HG03432 (cell line): ENCODE data around the gene SRSF1.

ENCODE experiments used
- ATAC-seq: cut with Tn5 transposase; IDR thresholded peaks from one replicate; pipeline ENCODE4 v1.9.1; 2021; ENCODE audit warnings: mild to moderate bottlenecking, moderate library complexity; ENCODE audit not compliant: unreplicated experiment

The SRSF1 gene

DNA sequence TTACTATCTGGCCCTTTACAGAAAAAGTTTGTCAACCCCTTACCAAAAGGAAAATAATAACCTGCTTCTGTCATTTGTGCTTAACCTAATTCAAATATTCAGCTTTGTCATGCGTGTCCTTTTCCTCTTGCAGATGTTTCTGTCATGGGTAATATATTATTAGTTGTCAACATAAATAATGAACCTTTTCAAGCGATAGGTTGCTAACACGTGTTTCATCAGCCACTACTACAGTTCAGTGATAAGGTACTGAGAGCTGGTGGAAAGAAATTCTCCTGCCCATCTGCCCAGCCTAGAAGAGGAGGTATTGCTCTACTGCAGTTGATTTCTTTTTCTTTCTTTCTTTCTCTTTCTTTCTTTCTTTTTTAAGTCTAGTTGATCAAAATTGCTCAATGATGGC, 12.0 kb upstream of the SRSF1 start:
- no peak for ATAC-seq

DNA sequence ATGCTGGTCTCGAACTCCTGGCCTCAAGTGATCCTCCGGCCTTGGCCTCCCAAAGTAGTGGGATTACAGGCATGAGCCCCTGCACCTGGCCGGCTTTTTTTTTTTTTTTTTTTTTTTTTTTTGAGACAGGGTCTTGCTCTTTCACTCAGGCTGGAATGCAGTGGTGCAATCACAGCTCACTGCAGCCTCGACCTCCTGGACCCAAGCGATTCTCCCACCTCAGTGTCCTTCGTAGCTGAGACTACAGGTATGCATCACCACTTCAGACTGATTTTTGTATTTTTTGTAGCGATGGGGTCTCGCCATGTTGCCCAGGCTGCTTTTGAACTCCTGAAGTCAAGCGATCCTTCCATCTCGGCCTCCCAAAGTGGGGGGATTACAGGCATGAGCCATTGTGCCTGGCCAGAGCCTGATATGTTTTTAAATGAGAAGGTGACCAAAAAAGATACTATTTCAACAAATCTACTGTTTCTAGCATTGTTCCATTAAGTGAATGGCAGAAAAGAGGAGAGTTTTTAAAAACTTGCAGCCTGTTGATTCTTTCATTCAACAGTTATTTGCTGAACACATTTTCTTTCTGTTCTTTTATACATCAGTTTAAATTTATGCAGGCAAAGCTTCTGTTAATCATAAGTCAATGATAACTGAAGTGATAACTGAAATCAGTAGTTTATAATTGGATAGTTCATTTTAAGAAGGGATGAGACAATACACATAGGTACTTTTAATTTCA, 3.2 kb upstream of the SRSF1 start:
- ATAC-seq: no peak

DNA sequence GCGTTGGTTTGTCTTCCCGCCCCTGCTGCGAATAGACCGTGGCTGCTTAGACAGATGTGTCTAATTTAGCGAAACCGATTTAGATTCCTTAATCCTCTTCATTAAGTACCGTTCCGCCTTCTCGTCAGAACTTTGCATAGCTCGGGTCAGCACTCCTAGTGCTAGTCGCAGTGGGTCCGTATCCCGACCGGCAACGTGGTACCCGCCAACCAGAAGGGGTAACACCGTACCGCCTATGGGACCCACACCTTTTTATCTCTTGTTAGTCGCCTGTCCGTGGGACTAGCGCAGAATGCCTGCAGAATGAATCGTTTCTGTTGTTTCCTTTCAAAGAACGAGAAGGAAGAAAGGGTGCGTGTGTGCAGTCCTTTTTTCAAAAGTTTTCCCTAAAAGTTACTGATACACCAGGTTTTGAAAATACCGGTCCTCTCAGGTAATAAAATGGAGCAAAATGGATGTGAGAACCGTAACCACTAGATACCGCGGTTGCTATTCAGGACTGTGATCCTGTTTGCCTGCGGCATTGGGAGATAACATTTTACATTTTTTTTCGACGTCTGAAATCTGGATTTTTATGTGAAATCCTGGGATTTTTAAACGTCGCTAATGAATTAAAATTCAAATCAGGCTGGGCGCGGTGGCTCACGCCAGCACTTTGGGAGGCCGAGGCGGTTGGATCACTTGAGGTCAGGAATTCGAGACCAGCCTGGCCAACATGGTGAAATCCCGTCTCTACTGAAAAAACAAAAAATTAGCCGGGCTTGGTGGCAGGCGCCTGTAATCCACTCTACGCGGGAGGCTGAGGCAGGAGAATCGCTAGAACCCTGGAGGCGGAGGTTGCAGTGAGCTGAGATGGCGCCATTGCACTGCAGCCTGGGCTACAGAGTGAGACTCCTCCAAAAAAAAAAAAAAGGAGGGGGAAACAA, 998 bp upstream of the SRSF1 start:
- ATAC-seq: peak; percentile 30

DNA sequence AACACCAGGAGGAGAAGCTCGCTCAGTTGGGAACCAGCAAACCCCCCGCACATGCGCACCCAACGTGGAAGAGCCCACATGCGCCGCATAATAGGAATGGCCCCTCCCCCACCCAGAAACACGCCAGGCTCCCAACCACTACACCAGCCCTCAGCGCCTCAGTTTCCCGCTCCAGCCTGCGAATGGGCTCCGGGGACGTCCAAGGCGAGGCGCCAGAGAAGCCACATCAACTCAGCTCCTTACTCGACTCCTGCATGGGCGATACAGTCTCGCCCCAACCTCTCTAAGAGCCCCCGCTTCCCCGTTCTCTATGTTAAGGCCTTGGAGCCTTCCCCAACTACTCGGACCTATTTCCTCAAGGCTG, 504 bp downstream of the SRSF1 start:
- peak; percentile 4 for ATAC-seq

DNA sequence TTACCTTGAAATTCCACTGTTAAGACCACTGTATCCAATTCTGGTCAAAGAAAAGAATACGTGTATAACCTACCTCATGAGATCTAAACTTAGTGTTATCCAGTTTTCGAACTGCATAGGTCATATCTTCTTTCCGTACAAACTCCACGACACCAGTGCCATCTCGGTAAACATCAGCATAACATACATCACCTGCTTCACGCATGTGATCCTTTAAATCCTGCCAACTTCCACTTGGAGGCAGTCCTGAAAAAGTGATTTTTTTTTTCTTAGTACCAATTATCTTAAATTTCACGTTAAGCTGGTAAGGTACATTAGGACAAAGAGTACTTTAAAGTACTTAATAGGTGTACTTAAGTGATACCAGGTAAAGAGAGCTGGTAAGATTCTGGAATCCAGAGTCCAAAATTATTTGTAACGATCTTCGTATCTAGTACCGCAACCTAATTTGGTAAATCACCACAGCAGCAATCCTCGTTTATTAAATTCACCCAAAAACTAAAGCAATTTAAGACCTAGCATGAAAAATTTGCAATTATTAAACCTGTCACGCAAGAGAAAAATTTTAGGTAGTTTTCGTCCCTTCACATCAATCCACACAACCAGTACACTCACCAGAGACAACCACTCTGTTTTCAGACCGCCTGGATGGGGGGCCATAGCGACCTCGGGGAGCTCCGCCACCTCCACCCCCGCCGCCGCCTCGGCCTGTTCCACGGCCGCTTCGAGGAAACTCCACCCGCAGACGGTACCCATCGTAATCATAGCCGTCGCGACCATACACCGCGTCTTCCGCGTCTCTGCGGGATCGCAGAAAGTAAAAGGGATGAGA, 1.1 kb downstream of the SRSF1 start:
- ATAC-seq: no peak

DNA sequence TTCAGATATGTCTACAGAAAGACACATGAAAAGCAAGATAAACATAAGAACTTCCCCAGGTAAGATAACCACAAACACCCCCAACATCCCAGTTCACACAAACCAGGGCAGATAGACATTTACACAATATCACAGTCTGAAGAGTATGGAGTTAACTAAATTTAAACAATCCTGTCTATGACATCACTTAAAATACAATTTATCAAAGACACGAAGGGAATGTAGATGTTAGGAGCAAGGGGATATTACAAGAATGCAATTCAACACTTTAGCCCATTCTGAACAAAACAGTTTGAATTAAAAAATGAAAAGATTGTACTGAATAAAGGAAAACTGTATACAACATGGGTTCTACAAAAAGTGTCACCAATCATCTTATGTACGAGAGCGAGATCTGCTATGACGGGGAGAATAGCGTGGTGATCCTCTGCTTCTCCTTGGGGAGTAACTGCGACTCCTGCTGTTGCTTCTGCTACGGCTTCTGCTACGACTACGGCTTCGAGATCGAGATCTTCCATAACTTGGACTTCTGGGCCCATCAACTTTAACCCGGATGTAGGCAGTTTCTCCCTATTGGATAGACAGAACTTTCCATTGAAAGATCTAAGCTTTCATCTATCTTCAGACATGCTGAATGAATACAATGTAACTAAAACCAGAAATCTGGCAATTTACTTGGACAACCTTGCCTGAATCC, 1.9 kb downstream of the SRSF1 start:
- ATAC-seq: no peak

DNA sequence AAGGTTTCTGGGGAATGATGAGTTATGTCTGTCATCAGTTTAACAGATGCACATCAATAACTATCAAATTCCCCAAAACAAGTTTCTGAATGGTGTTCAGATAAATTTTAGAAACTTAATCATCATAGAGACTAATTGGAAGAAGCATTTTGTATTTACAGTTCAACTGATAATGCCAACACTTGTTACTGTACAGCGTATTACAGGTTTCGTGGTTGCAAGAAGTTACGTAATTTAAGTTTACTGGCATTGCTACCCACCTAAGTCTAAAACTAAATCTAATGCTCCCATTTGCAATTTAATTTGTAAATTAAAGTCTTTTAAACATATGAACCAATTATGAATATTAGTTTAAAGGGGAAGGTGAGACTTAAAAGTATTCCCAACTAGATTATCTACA, 3.0 kb downstream of the SRSF1 start:
- no peak for ATAC-seq

DNA sequence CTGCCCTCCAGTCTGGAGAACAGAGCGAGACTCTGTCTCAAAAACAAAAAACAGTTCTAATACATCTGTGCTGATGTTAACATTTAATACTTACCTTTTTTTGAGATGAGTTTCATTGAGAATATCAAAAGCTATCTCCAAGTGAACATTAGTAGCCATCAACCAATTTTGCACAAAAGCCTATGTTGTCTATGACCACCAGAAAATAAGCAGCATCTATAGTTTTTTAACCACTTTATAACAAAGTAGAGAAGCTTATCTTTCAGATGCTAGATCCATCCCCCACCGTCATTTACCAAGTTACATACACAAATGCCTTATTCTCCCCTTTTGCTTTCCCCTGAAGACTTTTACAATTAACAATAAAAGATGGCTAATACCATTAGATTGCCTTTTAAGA, 4.1 kb downstream of the SRSF1 start:
- no peak for ATAC-seq

DNA sequence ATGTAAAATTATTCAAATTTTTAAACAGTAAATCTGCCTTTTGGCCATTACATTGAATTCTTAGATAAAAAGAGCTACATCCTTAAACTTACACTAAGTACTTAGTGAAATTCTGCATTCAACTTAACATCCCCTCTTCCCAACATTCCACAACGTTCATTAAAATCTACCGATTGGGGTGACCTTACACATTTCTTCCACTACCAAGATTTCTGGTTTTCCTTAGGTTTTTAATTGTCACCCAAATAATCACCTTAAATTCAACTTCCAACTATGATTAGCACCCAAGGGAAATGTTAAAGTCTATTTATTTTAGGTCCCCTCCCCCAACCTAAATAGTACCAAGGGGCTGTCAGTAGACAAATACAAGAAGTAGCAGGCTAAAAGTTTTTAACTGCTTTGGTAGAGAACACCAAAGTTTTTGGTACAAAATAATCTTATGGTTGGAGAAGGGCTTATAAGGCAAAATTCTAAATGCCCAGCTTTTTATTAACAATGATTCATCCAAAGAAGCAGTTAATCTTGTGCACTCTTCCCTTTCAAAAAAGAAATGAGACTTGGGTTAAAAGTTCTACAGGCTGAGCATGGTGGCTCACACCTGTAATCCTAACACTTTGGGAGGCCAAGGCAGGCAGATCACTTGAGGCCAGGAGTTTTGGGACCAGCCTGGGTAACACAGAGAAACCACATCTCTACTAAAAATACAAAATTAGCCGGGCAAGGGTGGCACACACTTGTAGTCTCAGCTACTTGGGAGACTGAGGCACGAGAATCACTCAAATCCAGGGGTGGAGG, 4.7 kb downstream of the SRSF1 start:
- no peak for ATAC-seq

GRCh38 chr17:58001461-58002124, 5.5 kb downstream of the SRSF1 start:
- ATAC-seq: no peak

DNA sequence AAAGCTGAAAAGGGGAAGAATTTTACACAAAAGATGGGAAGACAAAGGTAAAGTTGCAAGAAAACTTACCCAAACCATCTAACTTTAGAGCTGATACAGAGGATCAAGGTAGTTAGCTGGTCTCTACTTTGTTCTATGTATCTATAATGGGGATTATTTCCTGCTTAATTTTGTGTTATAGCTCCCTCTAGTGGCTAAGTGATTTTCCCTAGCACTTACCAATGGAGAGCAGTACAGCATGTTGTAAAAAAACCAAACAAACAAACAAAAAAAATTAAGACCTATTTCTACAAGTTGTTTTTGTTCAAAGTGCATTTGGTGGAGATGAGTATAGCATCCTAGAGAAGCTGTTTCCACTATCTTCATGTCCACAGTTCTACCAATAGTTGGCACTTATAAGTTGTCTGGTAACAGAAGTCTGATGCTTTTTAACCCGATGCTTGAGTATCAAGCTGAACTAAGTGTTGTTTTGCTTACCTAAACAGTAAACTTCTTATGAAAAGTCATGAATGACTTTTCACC, 7.5 kb downstream of the SRSF1 start:
- ATAC-seq: peak; percentile 44

DNA sequence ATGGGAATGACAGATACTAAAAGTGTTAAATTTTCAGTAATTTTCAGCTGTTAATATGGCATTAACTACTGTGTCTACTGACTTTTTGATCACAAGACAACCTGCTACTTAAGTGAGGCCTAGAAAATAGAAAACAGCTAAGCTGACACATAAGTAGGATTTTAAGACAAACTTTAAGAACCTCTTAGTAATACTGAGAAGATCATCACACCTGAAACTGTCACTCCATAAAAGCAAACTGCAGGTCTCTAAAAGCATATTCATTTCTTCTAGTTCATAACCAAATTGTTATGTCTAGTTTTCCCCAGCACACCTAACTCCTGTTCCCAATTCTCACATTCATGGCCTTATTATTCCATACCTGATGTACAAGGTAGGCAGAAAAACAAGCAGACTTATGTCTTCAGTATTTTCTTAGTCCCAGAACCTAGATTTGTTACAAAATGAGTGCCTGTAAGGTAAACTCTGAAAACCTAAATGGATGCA, 8.0 kb downstream of the SRSF1 start:
- no peak for ATAC-seq

DNA sequence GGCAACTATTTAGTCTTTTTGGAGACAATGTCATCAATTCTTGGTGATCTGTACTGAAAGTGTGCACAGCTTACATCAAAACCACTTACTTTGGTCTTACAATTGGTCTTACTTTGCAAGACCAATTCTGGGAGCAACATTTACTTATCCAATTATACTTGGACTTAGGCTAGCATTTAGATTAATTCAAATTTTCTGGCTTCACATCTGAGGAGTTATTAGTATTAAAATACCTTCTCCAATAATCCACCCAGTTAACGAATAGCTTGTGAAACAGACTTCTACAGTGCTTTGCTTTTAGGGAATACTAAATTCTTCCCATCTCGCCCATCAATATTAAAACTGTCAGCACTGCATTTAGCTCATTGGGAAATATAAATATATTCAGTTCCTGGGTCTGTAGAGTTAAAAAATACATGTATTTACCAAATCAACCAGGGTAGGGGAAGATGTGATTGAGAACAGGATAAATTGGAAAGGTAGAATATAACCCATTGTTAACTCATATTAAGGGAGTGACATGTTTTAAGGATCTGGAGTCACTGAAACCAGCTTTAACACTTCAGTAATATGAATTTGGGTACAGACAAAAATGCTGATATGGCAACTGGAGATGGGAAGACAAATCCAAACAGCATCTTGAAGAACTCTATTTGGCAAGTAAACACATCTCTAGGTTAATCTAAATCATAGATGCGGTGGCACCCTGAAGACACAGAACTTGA, 9.8 kb downstream of the SRSF1 start:
- ATAC-seq: no peak

GRCh38 chr17:57995076-57995956, 11.7 kb downstream of the SRSF1 start:
- ATAC-seq: peak; percentile 79

GRCh38 chr17:57994436-57994835, 12.6 kb downstream of the SRSF1 start:
- ATAC-seq: no peak

DNA sequence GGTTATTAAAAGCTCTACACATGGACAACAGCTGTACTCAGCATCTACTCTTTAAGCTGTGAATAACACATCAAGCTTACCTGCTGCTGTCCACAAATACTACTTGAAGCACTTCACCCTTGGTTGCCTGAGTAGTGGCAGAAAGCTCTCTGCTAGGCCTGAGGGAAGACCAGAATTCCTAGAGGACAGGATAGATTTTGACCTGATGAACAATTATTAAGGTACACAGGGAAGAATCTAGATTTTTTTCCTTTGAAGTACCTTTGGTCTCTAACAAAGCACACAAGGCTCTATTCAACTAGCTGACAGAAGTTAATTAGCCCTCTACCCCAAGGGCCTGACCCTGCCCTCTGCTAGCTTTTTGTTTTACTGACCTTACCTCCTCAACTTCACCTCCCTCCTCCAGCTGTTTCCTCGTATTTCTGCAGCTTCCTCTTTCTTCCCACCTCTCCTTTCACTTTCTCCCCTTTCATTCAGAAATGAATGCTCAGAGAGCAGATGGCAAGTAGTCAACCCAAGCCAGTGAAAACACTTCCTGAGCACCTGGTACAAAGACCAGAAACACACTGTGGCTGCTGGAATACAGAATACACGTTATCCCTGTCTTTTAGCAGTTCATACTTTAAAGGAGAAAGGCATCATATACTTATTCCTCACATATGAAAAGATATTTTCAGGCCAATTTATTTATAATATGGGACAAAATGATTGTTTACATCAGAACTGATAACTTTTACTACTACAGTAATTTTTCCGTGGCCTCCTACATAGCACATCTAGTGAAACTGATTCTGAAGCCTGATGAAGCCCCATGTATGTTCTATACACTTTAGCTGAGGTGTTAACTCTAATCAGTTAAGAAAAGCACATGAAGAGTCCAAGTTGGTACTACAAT, 13.3 kb downstream of the SRSF1 start:
- no peak for ATAC-seq
